ENCODE results near the gene NLRP10. TPM values are rescaled to one million over a fixed set of nuclear protein-coding genes. Genes with fewer than 3 reads are reported as not detected.

Gene NLRP10
- total RNA-seq, 2 donors from 2014 or later = 0.14 TPM; not detected in 1

DNA sequence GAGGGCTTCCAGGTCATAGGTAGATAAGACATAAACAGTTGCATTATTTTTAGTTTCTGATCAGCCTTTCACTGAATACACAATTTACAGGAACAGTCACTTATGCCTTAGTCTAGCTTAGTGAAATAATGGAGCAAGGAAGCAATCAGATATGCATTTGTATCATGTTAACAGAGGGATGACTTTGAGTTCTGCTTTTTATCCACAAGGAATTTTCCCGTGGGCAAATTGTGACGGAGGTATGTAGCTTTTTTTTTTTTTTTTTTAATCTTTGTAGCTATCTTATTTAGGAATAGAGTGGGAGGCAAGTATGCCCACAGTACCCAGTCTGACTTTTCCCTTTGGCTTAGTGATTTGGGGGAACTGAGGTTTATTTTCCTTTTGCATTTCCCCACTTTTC lies 3.4 kb upstream of the NLRP10 start:
- no peaks in the 10 kb centered on the region for H3K36me3 ChIP-seq
- H3K27ac ChIP-seq = no peak overlapping the region
- H3K4me1 ChIP-seq (ENCODE audit: control insufficient read depth in 1 of 2, low read depth in 2 of 2) = no peaks in the 10 kb centered on the region
- H3K9me3 ChIP-seq = no peaks in the 10 kb centered on the region
- DNase-seq (ENCODE audit: low spot score) (no peak), ATAC-seq (ENCODE audit: insufficient number of reproducible peaks, low FRiP score, low read depth) (no peak)
- no peaks in the 10 kb centered on the region for H3K27me3 ChIP-seq (replicated peaks; ENCODE audit: insufficient read depth)
- no peak overlapping the region for H3K4me3 ChIP-seq
- TF ChIP-seq, protein P1, sequence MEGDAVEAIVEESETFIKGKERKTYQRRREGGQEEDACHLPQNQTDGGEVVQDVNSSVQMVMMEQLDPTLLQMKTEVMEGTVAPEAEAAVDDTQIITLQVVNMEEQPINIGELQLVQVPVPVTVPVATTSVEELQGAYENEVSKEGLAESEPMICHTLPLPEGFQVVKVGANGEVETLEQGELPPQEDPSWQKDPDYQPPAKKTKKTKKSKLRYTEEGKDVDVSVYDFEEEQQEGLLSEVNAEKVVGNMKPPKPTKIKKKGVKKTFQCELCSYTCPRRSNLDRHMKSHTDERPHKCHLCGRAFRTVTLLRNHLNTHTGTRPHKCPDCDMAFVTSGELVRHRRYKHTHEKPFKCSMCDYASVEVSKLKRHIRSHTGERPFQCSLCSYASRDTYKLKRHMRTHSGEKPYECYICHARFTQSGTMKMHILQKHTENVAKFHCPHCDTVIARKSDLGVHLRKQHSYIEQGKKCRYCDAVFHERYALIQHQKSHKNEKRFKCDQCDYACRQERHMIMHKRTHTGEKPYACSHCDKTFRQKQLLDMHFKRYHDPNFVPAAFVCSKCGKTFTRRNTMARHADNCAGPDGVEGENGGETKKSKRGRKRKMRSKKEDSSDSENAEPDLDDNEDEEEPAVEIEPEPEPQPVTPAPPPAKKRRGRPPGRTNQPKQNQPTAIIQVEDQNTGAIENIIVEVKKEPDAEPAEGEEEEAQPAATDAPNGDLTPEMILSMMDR (IDR thresholded peaks at IDR 0.05) = no peak

DNA sequence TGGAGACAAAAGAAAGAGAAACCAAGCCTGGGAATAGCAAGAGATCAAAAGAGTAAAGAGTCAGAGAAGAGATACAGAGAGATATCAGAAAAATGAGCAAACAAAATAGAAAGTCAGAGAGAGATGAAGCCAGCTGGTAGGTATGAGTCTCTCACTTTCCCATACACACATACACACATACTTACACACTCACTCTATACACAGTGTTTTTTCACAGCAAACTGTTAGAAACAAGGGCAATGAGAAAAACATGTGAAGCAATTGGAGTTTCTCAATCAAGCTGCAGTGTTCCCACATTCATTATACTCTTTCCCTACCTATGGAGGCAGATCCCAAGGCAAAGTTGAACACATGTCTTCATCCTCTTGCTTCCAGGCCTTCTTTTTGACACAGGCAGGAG lies 2.6 kb upstream of the NLRP10 start:
- no peaks in the 10 kb centered on the region for H3K36me3 ChIP-seq
- no peaks in the 10 kb centered on the region for H3K27me3 ChIP-seq (replicated peaks; ENCODE audit: insufficient read depth)
- no peaks in the 10 kb centered on the region for H3K4me1 ChIP-seq (ENCODE audit: control insufficient read depth in 1 of 2, low read depth in 2 of 2)
- DNase-seq (ENCODE audit: low spot score) = no peak
- H3K27ac ChIP-seq = no peak overlapping the region
- H3K9me3 ChIP-seq = no peaks in the 10 kb centered on the region
- no peak for ATAC-seq (ENCODE audit: insufficient number of reproducible peaks, low FRiP score, low read depth)
- TF ChIP-seq, protein P1 (IDR thresholded peaks at IDR 0.05) = no peak
- no peak overlapping the region for H3K4me3 ChIP-seq

DNA sequence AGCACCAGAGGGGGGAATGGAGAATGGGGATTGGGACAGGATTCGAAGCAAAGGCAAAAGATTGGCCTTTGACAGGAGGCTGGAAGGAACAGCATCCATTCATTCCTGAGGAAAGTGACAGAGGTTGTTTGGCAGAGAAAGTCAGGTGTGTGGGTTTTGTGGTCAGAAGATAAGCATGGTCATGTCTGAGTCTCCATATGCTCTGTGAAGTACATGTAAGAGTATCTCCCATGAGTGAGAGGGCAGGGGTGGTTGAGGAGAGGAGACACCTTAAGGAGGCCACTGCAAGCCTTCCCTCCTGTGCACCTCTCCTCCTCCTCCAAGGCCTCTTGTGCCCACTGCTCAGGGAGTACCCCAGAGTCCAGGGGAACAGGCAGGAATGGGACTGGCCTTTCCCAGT lies 1.9 kb upstream of the NLRP10 start:
- Histone ChIP-seq H3K36me3 (no peaks in the 10 kb centered on the region), H3K9me3 (no peaks in the 10 kb centered on the region), H3K4me1 (ENCODE audit: control insufficient read depth in 1 of 2, low read depth in 2 of 2) (no peaks in the 10 kb centered on the region), H3K4me3 (no peak overlapping the region), H3K27ac (no peak overlapping the region), H3K27me3 (replicated peaks; ENCODE audit: insufficient read depth) (no peaks in the 10 kb centered on the region)
- ATAC-seq (ENCODE audit: insufficient number of reproducible peaks, low FRiP score, low read depth) (no peak), DNase-seq (ENCODE audit: low spot score) (no peak)
- TF ChIP-seq, protein P1 (IDR thresholded peaks at IDR 0.05) = no peak

DNA sequence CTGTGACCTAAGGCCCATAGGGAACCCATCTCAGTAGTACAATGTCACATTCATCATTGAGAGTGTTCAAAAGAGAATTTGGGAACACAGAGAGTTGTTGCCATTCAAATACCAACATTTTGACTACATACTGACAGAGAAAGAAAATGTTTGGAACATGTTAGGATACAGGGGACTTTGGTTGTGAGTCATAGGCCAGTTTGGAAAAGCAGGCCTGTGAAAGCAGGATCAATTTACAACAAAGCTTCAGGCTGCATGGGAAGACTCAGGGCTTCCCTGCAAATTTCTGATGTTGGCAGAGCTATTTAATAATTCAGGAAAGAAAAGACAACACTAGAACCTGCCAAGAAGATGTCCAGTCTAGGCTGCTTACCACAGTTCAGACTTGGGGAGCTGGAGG lies 374 bp downstream of the NLRP10 start:
- peak overlapping the region in 1 of 2 donors; percentile 38 for H3K27ac ChIP-seq
- H3K27me3 ChIP-seq (replicated peaks; ENCODE audit: insufficient read depth) = no peaks in the 10 kb centered on the region
- H3K4me3 ChIP-seq = no peak overlapping the region
- H3K4me1 ChIP-seq (ENCODE audit: control insufficient read depth in 1 of 2, low read depth in 2 of 2) = no peaks in the 10 kb centered on the region
- ATAC-seq (ENCODE audit: insufficient number of reproducible peaks, low FRiP score, low read depth) = no peak
- TF ChIP-seq, protein P1 (IDR thresholded peaks at IDR 0.05) = no peak
- no peaks in the 10 kb centered on the region for H3K36me3 ChIP-seq
- no peak for DNase-seq (ENCODE audit: low spot score)
- no peaks in the 10 kb centered on the region for H3K9me3 ChIP-seq

DNA sequence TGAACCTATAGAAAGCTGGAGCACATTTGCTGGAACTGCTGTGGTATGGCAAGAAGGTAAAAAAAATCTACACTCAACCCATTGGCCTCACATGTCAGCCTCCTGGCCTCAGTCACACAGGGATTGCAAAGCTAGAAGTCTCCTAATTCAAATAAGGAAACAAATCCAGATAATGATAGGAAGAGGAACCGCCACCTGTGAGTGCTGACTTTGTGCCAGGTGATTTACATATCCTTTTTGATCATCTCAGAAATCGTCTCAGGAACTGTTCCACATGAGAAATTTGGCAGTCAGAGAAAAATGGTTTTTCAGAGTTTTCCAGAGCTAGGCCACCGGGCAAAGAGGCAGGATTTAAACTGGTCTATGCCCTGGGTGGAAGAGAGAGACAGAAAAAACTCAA lies 986 bp downstream of the NLRP10 start:
- DNase-seq (ENCODE audit: low spot score) (no peak), ATAC-seq (ENCODE audit: insufficient number of reproducible peaks, low FRiP score, low read depth) (no peak)
- TF ChIP-seq, protein P1 (IDR thresholded peaks at IDR 0.05) = no peak
- Histone ChIP-seq H3K27me3 (replicated peaks; ENCODE audit: insufficient read depth) (no peaks in the 10 kb centered on the region), H3K4me3 (no peak overlapping the region), H3K9me3 (no peaks in the 10 kb centered on the region), H3K27ac (peak overlapping the region in 1 of 2 donors; percentile 38), H3K36me3 (no peaks in the 10 kb centered on the region), H3K4me1 (ENCODE audit: control insufficient read depth in 1 of 2, low read depth in 2 of 2) (no peaks in the 10 kb centered on the region)

Data from thoracic aorta (tissue), 2 donors.